GM18507 (cell line): ENCODE measurements around the gene PHIP.
A peak's percentile ranks its signal among the peaks of the same experiment; 100 is the strongest.
"Not testable (repeated sequence)": the region's sequence is repeated elsewhere in the genome, so short reads cannot be mapped to it uniquely, and the experiment has no call there.

Source experiments
- DNase-seq: peaks from one replicate; pipeline ENCODE4 v3.0.0; 2011; ENCODE audit warnings: low read depth; ENCODE audit not compliant: insufficient read length; ENCODE audit errors: extremely low spot score
- FAIRE-seq: peaks from 2 replicates; lab custom pipeline; 2011; peaks lifted over from hg19 to GRCh38; lab: Jason Lieb, UNC

Gene PHIP

DNA sequence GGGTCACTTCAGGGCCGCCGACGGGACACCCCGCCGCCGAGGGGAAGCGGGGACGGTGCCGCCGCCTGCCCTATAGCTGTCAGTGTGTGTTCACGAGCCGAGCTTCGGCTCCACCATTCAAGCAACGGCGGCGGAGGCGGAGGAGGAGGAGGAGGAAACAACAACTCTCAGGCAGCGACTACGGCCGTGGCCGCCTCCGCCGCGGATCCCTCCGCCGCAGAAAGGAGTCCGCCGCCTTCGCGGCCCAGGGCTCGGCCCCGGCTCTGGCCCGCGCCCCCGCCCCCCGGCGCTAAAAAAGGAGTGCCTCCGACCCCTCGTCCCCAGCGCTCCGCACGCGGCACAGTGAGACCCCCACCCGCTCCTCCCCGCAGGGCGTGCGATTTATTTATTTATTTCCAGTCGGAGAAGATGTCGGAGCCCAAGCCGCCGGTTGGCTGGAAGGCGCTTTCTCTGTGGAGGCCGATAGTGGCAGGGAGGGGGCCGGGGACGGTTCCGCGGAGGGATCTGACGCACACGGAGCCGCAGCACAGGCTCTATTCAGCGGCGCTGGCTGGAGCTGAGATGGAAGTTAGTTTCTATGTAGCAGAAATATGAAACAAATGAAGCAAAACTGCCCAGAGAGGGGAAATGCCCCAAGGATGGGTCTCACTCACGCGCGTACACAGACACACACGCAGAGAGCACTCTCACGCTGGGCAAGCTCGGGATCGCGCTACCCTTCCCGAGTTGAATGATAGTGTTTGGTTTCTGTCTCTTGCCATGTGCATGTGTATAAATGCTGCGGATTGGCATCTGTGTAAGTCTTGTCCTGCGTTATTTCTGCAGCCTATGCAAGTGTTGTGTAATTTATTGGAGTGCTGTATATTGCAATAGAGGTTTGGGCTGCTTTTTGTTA, at the start of gene PHIP:
Gene PHIP (minus strand): TSS at position 180 of the 895 bp plus-strand sequence. CDS start 186 bp downstream, outside the sequence.
- peak; percentile 82 for FAIRE-seq
- DNase-seq = no peak

DNA sequence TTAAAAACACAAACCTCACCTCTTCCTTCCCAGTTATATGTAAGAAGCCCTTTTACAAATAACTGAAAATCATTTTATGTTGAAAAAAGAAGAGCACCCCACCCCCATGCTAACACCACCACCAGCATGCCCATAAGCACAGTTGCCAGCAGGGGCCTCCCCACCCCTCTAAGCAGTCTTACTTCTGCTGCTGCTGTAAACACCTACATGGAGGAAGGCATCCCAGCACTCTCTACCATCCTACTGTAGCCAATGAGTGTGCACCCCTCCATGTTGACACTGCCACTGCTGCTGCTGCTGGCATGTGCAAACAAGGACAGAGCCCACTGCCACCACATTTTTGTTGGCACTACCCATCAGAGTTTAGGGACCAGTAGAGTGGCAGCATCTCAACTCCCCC, 49.6 kb upstream of the PHIP start:
- no peak for DNase-seq

DNA sequence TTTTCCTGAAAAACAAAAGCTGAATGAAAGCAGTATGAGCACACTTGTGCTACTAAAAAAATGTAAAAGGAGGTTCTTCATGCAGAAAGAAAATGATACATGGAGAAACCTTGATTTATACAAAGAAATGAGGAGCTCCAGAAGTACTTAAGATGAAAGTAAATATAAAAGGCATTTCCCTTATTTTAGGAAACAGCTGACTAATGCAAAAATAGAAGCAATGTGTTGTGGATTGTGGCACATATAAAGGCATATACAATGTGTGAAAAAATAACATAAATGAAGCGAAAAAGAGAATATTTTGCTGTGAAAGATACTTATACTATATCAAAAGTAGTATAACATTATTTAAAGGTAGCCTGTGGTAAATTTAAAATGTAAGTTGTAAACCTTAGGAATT, 41.2 kb upstream of the PHIP start:
- FAIRE-seq = no peak
- DNase-seq = no peak

More for the DNA sequence above, 49.6 kb upstream of the PHIP start:
- FAIRE-seq = no peak

DNA sequence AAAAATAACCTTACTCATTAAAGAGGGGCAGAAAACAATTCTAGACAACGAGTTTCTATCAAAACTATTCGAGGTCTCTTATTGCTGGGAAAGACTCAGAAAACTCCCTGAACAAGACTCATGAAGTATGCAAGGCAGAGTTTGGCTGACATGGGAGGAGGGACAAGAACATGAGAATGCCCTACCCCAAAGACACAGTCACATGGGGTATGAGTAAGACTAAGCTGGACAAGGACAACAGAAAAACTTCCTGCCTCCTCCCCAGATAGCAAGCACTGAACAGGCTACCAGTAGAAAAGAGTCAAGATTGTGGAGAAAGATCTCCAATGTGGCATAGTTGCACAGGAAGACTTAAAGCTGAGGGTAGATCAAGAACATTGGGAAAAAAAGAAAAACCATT, 39.7 kb upstream of the PHIP start:
- FAIRE-seq = no peak

DNA sequence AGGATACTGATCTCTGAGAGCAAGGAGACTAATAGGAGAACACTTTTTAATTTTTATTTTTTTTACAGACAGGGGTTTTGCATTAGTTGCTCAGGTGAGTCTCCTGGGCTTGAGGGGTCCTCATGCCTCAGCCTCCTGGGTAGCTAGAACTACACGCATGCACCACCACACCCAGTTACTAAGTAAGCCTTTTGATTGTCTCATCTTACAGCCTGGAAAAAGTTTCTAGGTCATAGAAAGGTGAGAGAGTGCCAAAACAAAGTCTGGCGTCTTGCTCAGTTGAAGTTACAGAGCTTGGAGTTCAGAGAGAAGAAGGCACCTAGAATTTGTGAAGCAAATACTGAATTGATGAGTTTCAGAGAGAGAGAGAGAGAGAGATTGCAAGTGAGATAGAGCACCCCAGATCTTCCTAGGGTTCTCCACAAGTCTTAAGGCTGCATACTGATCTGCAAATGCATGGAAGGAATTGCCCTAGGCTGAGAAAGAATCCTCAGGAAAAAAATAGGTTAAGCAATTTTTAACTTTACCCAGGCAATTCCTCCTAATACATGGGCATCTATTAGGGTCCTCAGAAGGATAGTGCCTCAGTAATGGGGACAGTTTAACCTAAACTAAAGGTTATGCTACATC, 37.6 kb upstream of the PHIP start:
- no peak for DNase-seq
- FAIRE-seq = no peak

More for the DNA sequence above, 39.7 kb upstream of the PHIP start:
- DNase-seq = no peak

DNA sequence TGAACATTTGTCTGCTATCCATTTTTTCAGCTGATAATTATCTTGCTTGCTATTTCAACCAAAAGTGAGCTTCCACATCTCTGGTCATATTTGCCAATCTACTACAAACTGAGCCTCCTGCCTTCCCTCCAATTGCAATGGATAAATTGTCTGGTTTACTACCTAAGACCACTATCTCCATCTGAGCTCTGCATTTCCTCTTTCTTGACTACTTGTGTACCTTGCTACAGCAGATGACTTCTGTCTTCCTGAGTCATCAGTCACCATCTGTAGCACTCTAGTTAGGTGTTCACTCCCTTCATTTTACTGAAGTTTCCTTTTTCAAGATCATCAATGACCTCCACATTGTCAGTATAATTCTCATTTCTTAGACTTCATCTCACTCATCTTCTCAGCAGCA, 33.5 kb upstream of the PHIP start:
- no peak for FAIRE-seq
- DNase-seq = no peak

DNA sequence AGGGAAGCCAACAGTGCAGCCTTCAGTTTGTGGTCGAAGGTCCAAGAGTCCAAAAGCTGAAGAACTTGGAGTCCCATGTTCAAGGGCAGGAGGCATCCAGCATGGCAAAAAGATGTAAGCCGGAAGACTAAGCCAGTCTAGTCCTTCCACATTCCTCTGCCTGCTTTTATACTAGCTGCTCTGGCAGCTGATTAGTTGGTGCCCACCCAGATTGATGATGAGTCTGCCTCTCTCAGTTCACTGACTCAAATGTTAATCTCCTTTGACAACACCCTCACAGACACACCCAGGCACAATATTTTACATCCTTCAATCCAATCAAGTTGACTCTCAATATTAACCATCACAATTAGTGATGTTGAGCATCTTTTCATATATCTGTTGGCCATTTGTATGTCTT, 23.1 kb upstream of the PHIP start:
- FAIRE-seq = no peak

DNA sequence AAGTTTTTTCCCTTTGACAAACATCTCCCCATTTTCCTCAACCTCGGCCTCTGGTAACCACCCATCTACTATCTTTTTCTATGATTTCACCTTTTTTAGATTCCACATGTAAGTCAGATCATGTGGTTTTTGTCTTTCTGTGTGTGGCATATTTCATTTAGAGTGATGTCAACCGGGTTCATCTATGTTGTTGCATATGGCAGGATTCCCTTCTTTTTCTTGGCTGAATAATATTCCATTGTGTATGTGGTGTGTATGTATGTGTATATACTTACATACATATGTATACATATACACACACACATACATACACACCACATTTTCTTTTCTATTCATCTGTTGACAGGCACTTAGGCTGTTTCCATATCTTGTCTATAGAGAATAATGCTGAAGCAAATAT, 22.2 kb upstream of the PHIP start:
- FAIRE-seq (no peak), DNase-seq (no peak)

More for the DNA sequence above, 23.1 kb upstream of the PHIP start:
- DNase-seq = no peak

DNA sequence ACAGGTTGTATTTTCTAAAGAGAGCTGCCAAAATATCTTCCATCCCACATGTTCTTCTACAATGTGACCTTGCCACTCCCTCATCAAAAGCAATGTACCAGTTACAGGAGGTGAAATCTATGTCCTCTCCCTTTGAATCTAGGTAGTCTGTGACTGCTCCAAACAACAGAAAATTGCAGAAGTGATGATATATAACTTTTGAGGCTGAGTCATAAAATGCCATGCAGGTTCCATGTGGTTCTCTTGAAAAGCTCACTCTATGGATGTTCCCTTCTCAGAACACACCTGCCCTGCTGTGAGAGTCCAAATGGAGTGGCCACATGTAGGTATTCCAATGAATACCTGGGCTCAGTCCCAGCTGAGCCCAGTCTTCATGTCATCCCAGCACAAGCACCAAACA, 16.9 kb upstream of the PHIP start:
- FAIRE-seq = no peak
- DNase-seq = no peak

DNA sequence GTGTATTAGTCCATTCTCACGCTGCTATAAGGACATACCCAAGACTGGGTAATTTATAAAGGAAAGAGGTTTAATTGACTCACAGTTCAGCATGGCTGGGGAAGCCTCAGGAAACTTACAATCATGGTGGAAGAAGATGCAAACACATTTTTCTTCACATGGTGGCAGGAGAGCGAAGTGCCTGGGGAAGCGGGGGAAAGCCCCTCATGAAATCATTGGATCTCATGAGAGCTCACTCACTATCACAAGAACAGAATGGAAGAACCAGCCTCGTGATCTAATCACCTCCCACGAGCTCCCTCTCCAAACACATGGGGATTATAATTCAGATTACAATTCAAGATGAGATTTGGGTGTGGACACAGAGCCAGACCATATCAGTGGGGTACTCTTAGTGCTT, 13.7 kb upstream of the PHIP start:
- not testable (repeated sequence) for FAIRE-seq, DNase-seq

DNA sequence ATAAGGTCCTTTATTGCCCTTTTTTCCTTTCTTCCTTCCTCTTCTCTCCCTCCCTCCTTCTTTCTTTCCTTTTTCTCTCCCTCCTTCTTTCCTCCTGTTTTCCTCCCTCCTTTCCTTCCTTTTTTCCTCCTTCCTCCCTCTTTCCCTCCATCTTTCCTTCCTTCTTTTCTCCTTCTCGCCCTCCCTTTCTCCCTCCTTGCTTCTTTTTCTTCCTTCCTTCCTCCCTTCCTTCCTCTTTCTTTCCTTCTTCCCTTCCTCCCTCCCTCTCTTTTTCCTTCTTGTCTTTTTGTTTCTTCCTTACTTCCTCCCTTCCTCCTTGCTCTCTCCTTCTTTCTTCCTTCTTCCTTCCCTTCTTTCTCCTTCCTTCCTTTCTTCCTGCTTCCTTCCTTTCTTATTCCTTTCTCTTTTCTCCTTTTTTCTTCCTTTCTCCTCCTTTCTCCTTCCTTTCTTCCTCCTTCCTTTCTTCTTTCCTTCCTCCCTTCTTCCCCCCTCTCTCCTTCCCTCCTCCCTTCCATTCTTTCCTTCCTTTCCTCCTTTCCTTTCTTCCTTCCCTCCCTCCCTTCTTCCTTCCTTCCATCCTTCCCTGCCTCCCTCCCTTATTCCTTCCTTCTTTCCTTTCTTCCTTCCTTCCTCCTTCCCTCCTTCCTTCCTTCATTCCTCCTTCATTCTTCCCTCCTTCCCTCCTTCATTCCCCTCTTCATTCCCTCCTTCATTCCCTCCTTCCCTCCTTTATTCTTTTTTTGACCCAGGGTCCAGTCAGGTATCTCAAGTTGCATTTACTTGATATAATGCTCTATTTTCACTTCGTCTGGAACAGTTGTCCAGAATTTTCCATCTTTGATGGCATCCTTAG, 11.7 kb upstream of the PHIP start:
- FAIRE-seq = no peak
- no peak for DNase-seq

DNA sequence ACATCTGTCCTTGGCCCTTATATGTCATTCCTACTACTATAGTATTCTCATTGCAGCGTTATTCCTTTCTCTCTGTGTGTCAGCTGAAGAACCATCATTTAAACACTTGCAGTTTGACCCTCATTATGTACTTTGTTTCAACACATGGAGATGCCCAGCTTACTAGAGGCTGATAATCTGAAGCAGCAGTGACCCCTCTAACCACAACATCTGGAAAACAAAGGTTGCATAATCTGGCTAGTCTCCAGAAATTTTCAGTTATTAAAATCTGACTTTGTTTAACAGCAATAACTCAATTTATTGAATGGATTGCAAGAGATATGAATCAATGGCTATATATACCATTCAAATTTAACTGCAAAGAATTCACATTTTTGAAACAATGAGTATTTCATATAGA, 6.6 kb upstream of the PHIP start:
- no peak for FAIRE-seq
- no peak for DNase-seq

DNA sequence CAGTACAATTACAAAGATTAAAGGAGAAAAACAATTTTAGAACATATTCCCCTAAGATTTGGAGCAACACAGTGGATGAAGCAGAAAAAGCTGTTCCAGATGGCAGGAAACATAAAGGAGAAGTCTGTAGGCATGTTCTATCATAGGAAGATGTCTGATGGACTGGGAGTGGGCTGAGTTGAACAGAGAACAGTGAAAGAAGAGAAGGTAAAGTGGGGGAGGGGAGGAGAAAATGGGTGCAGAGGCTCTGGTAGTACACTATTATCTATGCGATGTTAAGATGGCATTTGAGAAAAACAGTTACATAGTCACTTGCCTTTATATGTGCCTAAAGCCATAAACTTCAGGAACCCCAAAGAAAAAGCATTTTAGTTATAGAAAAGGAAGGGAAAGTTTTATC, 4.2 kb upstream of the PHIP start:
- DNase-seq = no peak
- no peak for FAIRE-seq

DNA sequence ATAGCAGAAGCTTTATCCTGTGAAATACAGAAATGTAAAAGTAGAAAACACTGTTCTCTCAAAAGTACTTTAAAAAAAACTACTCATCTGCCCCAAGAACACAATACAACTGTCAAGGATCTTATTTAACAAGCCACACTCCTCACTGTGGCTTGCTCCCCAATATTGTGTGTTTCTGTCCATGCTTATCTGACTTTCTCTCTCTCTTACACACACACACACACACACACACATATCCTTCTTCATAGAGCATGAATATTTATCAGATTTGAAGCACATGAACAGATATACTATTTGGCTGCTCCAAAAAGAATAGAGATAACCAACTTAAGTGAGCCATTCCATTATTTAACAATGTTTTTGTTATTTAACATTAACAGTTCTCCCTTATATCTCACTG, 3.6 kb upstream of the PHIP start:
- DNase-seq (no peak), FAIRE-seq (no peak)

DNA sequence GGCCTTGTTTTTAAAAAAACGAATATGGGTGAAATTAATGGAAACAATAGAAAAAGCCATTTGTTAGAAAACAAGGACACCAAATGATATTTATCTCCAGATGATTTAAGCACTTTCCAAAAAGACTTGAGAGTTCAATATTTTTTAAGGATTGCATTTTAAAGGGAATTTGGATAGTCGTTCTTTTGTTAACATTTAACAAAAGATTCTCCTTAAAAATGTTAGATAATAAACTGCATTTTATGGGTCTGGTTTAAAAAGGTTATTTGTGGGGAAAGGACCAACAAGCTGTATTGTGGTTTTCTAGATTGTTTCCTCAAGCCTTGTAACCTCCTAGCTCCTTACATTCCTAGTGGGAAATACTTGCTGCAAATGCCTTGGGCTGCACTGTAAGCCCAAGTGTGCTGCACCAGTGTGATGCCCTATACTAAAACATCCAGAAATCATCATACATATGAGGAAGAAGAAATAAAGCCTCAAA, 1.5 kb upstream of the PHIP start:
- DNase-seq (no peak), FAIRE-seq (no peak)

DNA sequence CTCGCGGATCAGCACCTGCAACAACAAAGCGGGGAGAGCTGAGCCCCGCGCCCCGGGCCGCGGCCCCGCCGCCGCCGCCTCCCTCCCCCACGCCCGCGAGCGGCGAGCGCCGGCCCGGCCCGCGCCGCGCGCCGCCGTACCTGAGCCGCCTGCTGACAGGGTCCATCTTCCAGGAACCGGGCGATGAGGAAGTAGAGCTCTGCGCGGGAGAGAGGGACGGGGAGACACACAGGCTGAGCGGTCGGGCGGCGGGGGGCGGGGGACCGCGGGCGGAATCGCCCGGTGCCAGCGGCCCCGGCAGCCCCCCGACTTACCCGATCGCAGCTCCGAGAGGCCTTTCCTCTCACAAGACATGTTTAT, 359 bp downstream of the PHIP start:
- FAIRE-seq = no peak

DNA sequence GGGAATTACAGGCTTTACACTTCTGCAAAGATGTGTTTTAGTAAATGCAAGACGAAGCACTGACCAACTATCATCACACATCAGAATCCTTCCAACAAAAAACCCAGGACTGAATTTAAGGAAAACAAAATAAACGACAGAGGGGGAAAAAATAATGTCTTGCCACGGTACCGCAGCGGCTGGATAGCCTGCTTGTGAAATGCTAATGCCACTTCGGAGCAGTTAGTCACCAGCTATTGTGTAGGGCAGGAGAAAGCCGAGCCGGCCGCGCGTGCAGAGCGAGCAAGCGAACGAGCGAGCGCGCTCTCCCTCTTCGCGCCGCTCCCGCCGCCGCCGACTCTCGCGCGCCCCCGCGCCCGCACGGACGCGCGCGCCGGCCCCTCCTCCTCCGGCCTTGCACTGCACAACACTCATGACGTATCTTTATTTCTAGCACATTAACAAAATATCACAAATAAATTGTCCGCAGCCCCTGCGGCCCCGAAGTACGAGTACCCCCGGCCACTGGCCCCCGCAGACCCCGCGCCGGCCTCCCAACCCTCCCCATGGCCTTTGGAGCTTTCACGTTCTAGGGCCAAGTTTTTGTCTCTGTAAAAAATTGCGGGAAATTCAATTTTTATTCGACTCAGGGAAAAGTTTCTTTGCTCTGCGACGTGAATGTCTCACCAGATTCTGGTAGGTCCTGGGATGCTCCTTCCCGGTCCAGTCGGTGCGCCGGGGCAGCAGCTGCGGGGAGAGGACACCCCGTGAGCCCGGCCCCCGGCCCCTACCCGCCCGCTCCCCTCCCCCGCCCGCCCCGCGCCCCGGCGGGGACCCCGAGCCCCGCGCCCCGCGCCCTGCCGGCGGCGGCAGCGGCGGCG, 1.0 kb downstream of the PHIP start:
- no peak for DNase-seq
- peak; percentile 73 for FAIRE-seq

More for the DNA sequence above, 359 bp downstream of the PHIP start:
- DNase-seq = no peak

DNA sequence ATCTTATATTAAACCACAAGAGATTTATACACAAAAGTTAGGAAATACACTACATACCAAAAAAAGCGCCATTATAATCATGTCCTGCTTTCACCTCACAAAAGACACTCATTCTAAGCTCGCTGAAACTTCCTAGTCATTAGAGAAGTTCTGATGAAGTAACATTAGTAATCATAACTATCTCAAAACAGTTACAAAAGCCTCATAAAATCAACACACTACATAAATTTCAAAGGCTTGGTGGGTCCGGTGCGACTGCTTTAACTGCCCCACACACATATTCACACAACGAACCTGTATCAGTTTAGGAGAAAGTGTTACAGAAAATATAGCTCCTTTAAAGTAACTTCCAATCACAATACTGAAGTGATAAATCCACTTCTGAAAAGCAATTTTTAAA, 1.9 kb downstream of the PHIP start:
- FAIRE-seq (peak; percentile 53), DNase-seq (no peak)

DNA sequence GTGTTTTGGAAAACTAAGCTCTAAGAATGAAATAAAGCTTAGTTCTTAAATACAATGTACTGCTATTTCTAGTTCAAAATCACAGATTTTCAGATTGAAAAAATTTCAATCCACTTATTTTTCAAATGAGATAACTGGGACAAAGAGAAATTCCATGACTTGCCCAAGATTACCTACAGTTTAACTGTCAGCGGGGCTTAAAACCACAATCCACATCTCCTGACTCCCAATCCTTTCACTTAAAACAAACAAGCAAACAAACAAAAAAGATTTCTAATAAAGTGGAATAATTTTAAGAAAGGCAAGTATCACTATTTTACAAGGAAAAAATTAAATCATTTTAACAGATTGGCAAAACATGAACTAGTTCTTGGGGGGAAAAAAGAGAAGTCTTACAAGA, 4.2 kb downstream of the PHIP start:
- no peak for DNase-seq
- no peak for FAIRE-seq
